Renal cortical epithelial cell (primary cell): ENCODE data around the gene TMTC1. TPM values are rescaled to one million over a fixed set of nuclear protein-coding genes. Genes with fewer than 3 reads are reported as not detected.

Experiments used
- DNase-seq: peaks from one replicate; pipeline ENCODE4 v3.0.0-alpha.2; 2011; ENCODE audit warnings: low read depth
- total RNA-seq: library from RNA; depleted of rRNA; stranded (reverse); fragments of >200 nt; gene quantifications from 2 replicates; pipeline ENCODE4 v1.2.3, GENCODE V29; 2014

TMTC1 gene
- total RNA-seq, 1 donor from 2014 or later = 0.45 TPM

DNA sequence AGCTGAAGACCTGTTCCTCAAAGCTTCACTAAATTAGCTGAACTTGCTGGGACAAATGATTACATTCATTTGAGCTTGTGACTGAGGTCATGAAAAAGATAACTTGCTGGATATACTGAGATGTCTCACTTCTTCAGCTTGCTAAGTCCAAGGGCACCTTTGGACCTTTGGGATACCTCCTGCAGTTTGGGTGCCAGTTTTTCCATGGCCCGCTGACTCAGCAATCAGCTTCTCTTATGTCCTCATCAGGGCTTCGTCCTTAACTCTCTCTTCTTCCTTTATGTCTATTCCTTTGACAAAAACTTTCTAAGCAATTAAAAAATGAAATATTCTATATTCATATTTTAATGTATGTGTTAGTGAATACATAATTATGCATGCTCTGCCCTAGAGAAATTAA is 331.9 kb downstream of the TMTC1 start:
- DNase-seq = no peak
